ENCODE results near the gene SLC16A5. TPM values are rescaled to one million over a fixed set of nuclear protein-coding genes. Genes with fewer than 3 reads are reported as not detected.

The SLC16A5 gene
- total RNA-seq, 1 donor from 2014 or later = 8.7 TPM

Small RNAs within 50 kb of the gene (small RNA-seq; reads per million reads assigned to genes)
- not detected for gene AC111186.1 (ENCODE audit: low replicate concordance)
- gene RF00019 (ENCODE audit: low replicate concordance) = not detected
- not detected for gene RN7SL573P (ENCODE audit: low replicate concordance)

Other genes starting within 250 kb of the SLC16A5 start
- 0.69 TPM for gene GRIN2C, start 228.1 kb upstream of the SLC16A5 start, total RNA-seq
- gene FDXR, start 215.0 kb upstream of the SLC16A5 start, total RNA-seq = 5.6 TPM
- 2.6 TPM for gene FADS6, start 194.3 kb upstream of the SLC16A5 start, total RNA-seq
- gene USH1G, start 164.7 kb upstream of the SLC16A5 start, total RNA-seq = 1.1 TPM
- gene OTOP2, start 163.7 kb upstream of the SLC16A5 start, total RNA-seq = not detected
- gene OTOP3, start 152.1 kb upstream of the SLC16A5 start, total RNA-seq = not detected
- 4.0 TPM for gene HID1, start 115.2 kb upstream of the SLC16A5 start, total RNA-seq
- gene CDR2L, start 100.3 kb upstream of the SLC16A5 start, total RNA-seq = 3.6 TPM
- 18.1 TPM for gene MRPL58, start 75.3 kb upstream of the SLC16A5 start, total RNA-seq
- gene ATP5PD, start 41.0 kb upstream of the SLC16A5 start, total RNA-seq = 153 TPM
- gene KCTD2, start 40.7 kb upstream of the SLC16A5 start, total RNA-seq = 11.6 TPM
- 2.1 TPM for gene ARMC7, start 22.0 kb downstream of the SLC16A5 start, total RNA-seq
- 27.7 TPM for gene NT5C, start 43.8 kb downstream of the SLC16A5 start, total RNA-seq
- 27.9 TPM for gene JPT1, start 66.6 kb downstream of the SLC16A5 start, total RNA-seq
- gene SUMO2, start 95.0 kb downstream of the SLC16A5 start, total RNA-seq = 103 TPM
- gene NUP85, start 117.7 kb downstream of the SLC16A5 start, total RNA-seq = 38.7 TPM
- gene GGA3, start 173.7 kb downstream of the SLC16A5 start, total RNA-seq = 9.9 TPM
- 39.6 TPM for gene MRPS7, start 173.9 kb downstream of the SLC16A5 start, total RNA-seq
- 7.4 TPM for gene MIF4GD, start 183.3 kb downstream of the SLC16A5 start, total RNA-seq
- 4.0 TPM for gene SLC25A19, start 201.5 kb downstream of the SLC16A5 start, total RNA-seq

All from skin of body (tissue), 2 donors.